ENCODE results near the gene RGP1.

Gene RGP1

GRCh38 chr9:35778496-35778895 lies 29.4 kb downstream of the RGP1 start:
- Histone ChIP-seq H3K36me3 (replicated peaks) (no peaks in the 10 kb centered on the region), H3K4me3 (ENCODE audit: low read depth, low read length) (no peak overlapping the region), H3K27me3 (replicated peaks) (peaks cover 4% of the 10 kb centered on the region), H3K27ac (no peak overlapping the region)
- in situ Hi-C loops (cut with HindIII; ENCODE audit: low pct_ligation_motif_present, low sequenced_read_pairs), result no loop called here
- TF ChIP-seq CTCF (IDR thresholded peaks at IDR 0.05; ENCODE audit: low read depth, low read length, missing control alignments), result no peak
- DNase-seq, result no peak

GRCh38 chr9:35781066-35781465 lies 32.0 kb downstream of the RGP1 start:
- no peak for TF ChIP-seq CTCF (IDR thresholded peaks at IDR 0.05; ENCODE audit: low read depth, low read length, missing control alignments)
- Histone ChIP-seq H3K36me3 (replicated peaks) (no peaks in the 10 kb centered on the region), H3K27me3 (replicated peaks) (peaks cover 4% of the 10 kb centered on the region), H3K4me3 (ENCODE audit: low read depth, low read length) (no peak overlapping the region), H3K27ac (no peak overlapping the region)
- in situ Hi-C loops (cut with HindIII; ENCODE audit: low pct_ligation_motif_present, low sequenced_read_pairs), result no loop called here
- DNase-seq, result no peak

- TF ChIP-seq CTCF (IDR thresholded peaks at IDR 0.05; ENCODE audit: low read depth, low read length, missing control alignments), result no peak
- no peak for DNase-seq
- in situ Hi-C loops (cut with HindIII; ENCODE audit: low pct_ligation_motif_present, low sequenced_read_pairs), result no loop called here
- Histone ChIP-seq H3K36me3 (replicated peaks) (no peaks in the 10 kb centered on the region), H3K27ac (no peak overlapping the region), H3K27me3 (replicated peaks) (peaks cover 4% of the 10 kb centered on the region), H3K4me3 (ENCODE audit: low read depth, low read length) (no peak overlapping the region)
Measured at GRCh38 chr9:35783418-35783817, 34.3 kb downstream of the RGP1 start.

GRCh38 chr9:35789541-35789940 lies 40.5 kb downstream of the RGP1 start:
- TF ChIP-seq CTCF (IDR thresholded peaks at IDR 0.05; ENCODE audit: low read depth, low read length, missing control alignments), result no peak
- no peaks in the 10 kb centered on the region for H3K36me3 ChIP-seq (replicated peaks)
- no peak overlapping the region for H3K27ac ChIP-seq
- in situ Hi-C loops (cut with HindIII; ENCODE audit: low pct_ligation_motif_present, low sequenced_read_pairs), result no loop called here
- no peak overlapping the region for H3K4me3 ChIP-seq (ENCODE audit: low read depth, low read length)
- DNase-seq, result no peak
- H3K27me3 ChIP-seq (replicated peaks), result no peaks in the 10 kb centered on the region

GRCh38 chr9:35790025-35790384 lies 40.9 kb downstream of the RGP1 start:
- TF ChIP-seq CTCF (IDR thresholded peaks at IDR 0.05; ENCODE audit: low read depth, low read length, missing control alignments), result no peak
- Histone ChIP-seq H3K4me3 (ENCODE audit: low read depth, low read length) (no peak overlapping the region), H3K27me3 (replicated peaks) (no peaks in the 10 kb centered on the region), H3K36me3 (replicated peaks) (no peaks in the 10 kb centered on the region), H3K27ac (no peak overlapping the region)
- in situ Hi-C loops (cut with HindIII; ENCODE audit: low pct_ligation_motif_present, low sequenced_read_pairs), result no loop called here
- no peak for DNase-seq

Measured in brain microvascular endothelial cell (primary cell).